ENCODE results near the gene STK25. TPM values are rescaled to one million over a fixed set of nuclear protein-coding genes. Genes with fewer than 3 reads are reported as not detected.

STK25 gene
- total and polyA plus RNA-seq, 2 of the 8 experiments (the other 6 are each of a cell fraction or from before 2014, with no cell fraction given): 159 to 546 TPM

- no peak overlapping the region for H3K4ac ChIP-seq (replicated peaks; ENCODE audit: insufficient read length, low read depth, low read length)
- no peaks in the 10 kb centered on the region for H3K27me3 ChIP-seq (replicated peaks in 1 of 4; ENCODE audit: control insufficient read depth in 3 of 4, extremely low read depth in 1 of 4, insufficient read depth in 3 of 4, low read length in 3 of 4)
- H2AK5ac ChIP-seq (ENCODE audit: low read depth, low read length): no peak overlapping the region
- no peak overlapping the region for H2BK15ac ChIP-seq (ENCODE audit: low read length)
- H3K4me1 ChIP-seq (replicated peaks in 1 of 4; ENCODE audit: control insufficient read depth in 3 of 4, insufficient read depth in 4 of 4, low read length in 3 of 4): peaks cover 0 to 7% (median 6%) of the 10 kb centered on the region in 4 experiments; a peak in 6 of 7 replicates
- H3K36me3 ChIP-seq (ENCODE audit: control insufficient read depth in 2 of 4, insufficient read depth in 4 of 4, low read length in 3 of 4): peaks cover 4 to 25% (median 16%) of the 10 kb centered on the region in 4 experiments; a peak in 7 of 8 replicates
- H4K5ac ChIP-seq (ENCODE audit: insufficient read length, low read depth, low read length): no peak overlapping the region
- no peak overlapping the region for H3K23ac ChIP-seq (ENCODE audit: insufficient read length)
- no peak overlapping the region for H2BK120ac ChIP-seq (replicated peaks; ENCODE audit: low read depth, low read length)
- H3K14ac ChIP-seq (ENCODE audit: insufficient read length): no peak overlapping the region
- peaks cover 5% of the 10 kb centered on the region for H3K23me2 ChIP-seq (ENCODE audit: low read depth, low read length)
- ChIA-PET CTCF (ENCODE audit: partially characterized antibody) (interaction anchor here (0.6 kb wide), 1 partner anchor 86 kb away, joined by 3 read pairs; no protein-coding TSS in a partner anchor), POLR2A (ENCODE audit: partially characterized antibody) (interaction anchor here (0.9 to 10.2 kb wide), 2 partner anchors 9 to 35 kb away, joined by 3 to 104 read pairs; no protein-coding TSS in a partner anchor)
- no peak overlapping the region for H4K91ac ChIP-seq (replicated peaks; ENCODE audit: insufficient read length, low read length)
- peaks cover 15 to 41% of the 10 kb centered on the region in 2 experiments for H4K20me1 ChIP-seq (replicated peaks in 1 of 2; ENCODE audit: control insufficient read depth in 1 of 2, insufficient read depth in 2 of 2, low read length in 2 of 2)
- no peak overlapping the region for H3K27ac ChIP-seq (ENCODE audit: low read depth, low read length)
- WGBS, 2 experiments (ENCODE audit: extremely low coverage in 1 of 2, insufficient coverage in 1 of 2, insufficient read length in 1 of 2, insufficient replicate concordance in 2 of 2, low coverage in 1 of 2, low lambda C conversion rate in 2 of 2, missing lambda C conversion rate in 1 of 2): 89% methylated on average over 11 of the region's 11 CpGs; no CpG with 5 or more reads in 1 of the 2 experiments
- H3K18ac ChIP-seq (ENCODE audit: extremely low read depth, low read length): no peak overlapping the region
- FAIRE-seq (no peak), DNase-seq (ENCODE audit: low read depth in 1 of 2, low spot score in 2 of 2) (no peak)
- H4K8ac ChIP-seq (ENCODE audit: extremely low read depth, insufficient read depth, low read length): no peak overlapping the region
- no peaks in the 10 kb centered on the region for H3K9me3 ChIP-seq (ENCODE audit: insufficient read depth in 2 of 2, low read depth in 1 of 2, low read length in 1 of 2)
- H2BK5ac ChIP-seq (ENCODE audit: low read depth, low read length): no peak overlapping the region
- H3K9ac ChIP-seq (replicated peaks in 1 of 4; ENCODE audit: extremely low read depth in 1 of 4, low read depth in 3 of 4, low read length in 3 of 4): no peak overlapping the region
- H2BK20ac ChIP-seq (ENCODE audit: low read length): no peak overlapping the region
- H3K4me2 ChIP-seq (ENCODE audit: insufficient read depth in 1 of 2, low read depth in 2 of 2, low read length in 2 of 2): no peak overlapping the region
- no peak overlapping the region for H3K56ac ChIP-seq (replicated peaks; ENCODE audit: insufficient read length, low read depth, low read length)
- TF ChIP-seq EP300 (IDR thresholded peaks at IDR 0.05; ENCODE audit: borderline replicate concordance in 1 of 2, low read depth in 2 of 2, low read length in 2 of 2): no peak
- TF ChIP-seq JUN (IDR thresholded peaks at IDR 0.05; ENCODE audit: low read depth, low read length): no peak
- TF ChIP-seq SRF (IDR thresholded peaks at IDR 0.05; ENCODE audit: low read depth, low read length): no peak
- H3K4me3 ChIP-seq (ENCODE audit: extremely low read depth in 1 of 4, insufficient read depth in 2 of 4, low read depth in 3 of 4, low read length in 4 of 4): no peak overlapping the region
- no peak overlapping the region for H2BK12ac ChIP-seq (ENCODE audit: low read depth, low read length)
- H3K79me2 ChIP-seq (ENCODE audit: control insufficient read depth in 1 of 2, insufficient read depth in 2 of 2, low read length in 2 of 2): peaks cover 14 to 47% of the 10 kb centered on the region in 2 experiments
- no peak overlapping the region for H2AFZ ChIP-seq (ENCODE audit: low read length)
- H3K79me1 ChIP-seq (ENCODE audit: low read depth, low read length): peaks cover 23% of the 10 kb centered on the region
Observed at GRCh38 chr2:241502281-241502680, 6.1 kb downstream of the STK25 start.
